GM03348 (cell line): ENCODE measurements around the gene S100A6.

Experiments
- DNase-seq: peaks from one replicate; pipeline ENCODE4 v3.0.0; 2012; ENCODE audit warnings: low spot score

S100A6 gene

DNA sequence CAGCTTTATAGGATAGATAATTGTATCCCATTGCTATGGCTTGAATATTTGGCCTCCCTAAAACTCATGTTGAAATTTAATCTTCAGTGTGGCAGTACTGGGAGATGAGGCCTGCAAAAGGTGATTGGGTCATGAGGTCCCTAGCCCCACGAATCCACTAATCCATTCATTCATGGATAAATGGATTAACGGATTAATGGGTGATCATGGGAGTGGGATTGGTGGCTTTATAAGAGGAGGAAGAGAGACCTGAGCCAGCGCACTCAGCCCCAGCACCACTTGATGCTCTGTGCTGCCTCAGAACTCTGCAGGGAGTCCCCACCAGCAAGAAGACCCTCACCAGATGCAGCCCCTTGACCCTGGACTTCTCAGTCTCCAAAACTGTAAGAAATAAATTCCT, 32.0 kb downstream of the S100A6 start:
- DNase-seq: no peak

DNA sequence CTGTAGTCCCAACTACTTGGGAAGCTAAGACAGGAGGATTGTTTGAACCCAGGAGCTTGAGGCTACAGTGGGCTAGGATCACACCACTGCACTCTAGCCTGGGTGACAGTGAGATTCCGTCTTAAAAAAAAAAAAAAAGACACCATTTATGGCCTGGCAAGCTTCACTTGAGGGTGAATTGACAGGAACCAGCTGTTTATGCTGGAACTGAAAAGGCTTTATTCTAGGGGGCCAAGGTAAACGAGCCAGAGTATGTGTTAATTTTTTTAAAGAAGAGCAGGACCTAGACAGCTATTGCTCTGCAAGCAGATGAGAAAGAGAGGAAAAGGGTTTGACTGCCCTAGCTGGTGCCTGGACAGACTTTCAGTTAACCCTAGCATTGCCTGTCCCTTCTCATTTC, 37.0 kb downstream of the S100A6 start:
- DNase-seq: no peak

DNA sequence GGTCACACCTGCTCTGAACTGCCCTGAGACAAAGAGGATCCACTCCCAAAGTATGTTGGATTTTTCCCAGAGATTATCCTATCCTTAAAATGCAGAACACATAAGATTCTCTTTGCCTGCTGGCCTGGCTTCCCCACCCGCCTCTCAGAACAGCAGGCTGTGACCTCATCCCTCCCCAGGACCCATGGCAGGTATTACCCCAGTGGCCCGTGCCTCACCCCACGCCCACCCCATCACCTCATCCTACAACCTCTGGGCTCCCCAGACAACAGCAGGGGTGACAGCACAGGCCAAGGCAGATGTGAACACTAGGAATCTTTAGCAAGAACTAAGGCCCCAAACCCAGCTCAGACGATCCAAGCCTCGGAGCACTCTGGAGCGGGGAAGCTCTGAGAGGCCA, 40.3 kb downstream of the S100A6 start:
- DNase-seq: no peak

DNA sequence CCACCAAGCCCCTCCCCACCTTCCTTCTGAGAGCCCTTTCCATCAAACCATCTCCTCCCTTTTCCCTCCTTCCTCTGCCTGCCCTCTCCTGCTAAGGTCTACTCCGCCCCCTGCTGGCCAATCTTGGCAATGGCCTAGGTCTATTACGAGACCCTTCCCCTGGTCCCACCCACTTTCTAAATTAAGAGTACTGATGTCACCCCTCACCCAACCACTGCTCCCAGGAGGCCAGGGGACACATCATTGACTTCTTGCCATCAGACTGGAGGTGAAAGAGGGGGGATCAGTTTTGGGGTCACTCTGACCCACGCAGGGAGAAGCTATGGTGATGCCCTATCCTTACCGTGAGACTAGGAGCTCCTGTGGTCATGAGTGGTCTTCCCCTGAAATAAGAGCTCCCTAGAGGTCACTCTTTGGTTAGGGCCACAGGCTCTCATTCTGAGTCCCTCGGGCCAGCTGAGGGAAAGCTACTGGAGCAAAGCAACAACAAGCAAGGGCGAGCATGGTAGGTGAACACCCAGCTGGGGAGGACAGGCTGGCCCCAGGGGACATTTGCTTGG, 40.7 kb downstream of the S100A6 start:
- peak; percentile 79 for DNase-seq

DNA sequence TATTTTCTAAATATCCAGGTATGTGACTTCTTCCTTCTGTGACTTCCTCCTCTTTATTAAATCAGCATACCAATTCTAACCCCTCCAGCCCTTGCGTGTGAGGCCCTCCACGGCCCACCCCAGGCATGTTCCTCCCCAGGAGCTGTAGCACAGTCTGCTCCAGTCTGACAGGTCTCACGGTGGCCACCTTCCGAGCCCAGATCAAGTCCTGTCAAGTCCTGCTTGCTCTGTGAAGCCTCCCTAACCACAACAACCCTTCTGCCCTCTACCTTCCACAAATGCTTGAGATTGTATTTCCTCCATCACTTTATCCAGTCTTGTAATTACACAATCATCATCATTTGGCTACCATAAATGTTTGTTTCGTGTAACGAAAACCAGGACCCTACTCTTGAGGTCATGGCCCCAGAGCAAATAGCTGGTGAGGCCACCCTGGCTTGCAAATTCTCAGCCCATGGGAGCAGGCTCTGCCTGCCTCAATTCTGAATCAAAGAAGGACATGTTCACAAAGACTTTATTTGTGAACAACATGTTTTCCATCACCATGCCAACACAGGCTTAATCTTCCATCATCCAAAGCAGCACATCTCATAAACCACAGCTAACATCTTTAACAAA, 42.3 kb downstream of the S100A6 start:
- DNase-seq: no peak

DNA sequence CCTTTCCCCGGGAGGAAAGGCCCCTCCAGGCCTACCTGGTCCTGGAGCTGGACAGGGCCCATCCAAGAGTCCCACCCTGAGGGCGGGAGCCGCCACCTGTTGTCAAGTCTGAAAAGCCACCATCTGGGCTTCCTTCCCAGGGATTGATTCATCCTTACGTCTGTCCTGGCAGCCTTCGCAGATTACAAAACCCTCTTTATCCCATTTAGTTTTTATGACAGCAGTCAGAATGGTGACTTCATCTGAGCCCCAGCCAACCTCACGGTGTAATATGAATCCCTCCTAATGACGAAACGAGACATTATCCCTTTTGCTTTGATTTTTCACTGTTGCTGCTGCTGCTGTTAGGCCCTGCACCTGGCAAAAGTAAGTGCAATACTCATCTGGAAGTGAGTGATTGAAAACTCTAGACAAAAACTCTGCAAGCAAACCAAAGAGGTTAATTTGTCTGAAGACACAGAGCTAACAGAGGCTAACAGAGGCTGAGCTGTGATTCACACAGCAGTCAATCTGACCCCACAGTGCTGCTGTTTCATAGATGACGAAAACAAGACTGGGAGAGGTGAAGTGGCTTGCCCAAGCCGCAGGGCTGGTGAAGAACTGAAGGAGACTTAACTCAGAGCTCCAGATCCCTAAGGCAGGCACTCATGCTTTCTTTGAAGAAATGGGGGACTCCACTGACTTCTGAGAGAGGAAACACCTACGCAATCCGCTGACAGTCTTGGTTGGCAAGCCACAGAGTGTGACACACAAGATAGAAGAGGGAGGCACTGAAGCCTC, 45.3 kb downstream of the S100A6 start:
- DNase-seq: peak; percentile 87

DNA sequence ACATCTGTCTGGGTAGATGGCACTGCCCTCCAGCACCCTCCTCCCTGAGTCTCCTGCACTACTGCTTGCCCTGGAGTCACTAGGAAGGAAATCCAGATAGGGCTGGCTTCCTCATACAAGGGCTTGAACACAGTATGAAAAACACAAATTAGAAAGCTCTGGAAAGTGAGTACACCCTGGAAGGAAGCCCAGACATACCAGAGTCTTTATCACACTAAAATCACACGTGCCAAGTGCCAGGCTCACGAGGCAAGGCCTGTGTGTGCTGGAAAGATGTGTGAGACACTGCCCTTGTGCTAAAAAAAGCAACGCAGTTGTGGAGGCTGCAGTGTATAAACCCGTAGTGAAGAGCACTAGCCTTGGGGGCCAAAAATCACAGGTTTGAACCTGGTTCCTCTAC, 47.1 kb downstream of the S100A6 start:
- DNase-seq: peak; percentile 51

DNA sequence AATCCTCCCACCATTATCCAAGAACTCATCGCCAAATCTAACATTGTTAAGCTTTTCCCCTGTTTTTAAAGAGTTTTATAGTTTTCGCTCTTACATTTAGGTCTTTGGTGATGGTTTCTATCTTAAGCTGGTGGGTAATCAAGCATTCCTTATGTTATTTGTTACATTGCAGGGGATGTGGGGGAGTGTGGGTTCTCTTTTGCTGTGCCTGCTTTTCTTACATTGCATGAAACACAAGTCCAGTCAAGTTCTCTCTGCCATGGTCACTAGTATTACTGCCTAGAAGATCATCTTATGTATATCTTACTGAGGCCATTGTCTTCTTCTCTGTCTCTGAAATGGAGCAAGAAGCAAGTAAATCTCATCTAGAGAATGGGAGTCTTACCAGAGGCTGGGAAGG, 48.1 kb downstream of the S100A6 start:
- DNase-seq: no peak

DNA sequence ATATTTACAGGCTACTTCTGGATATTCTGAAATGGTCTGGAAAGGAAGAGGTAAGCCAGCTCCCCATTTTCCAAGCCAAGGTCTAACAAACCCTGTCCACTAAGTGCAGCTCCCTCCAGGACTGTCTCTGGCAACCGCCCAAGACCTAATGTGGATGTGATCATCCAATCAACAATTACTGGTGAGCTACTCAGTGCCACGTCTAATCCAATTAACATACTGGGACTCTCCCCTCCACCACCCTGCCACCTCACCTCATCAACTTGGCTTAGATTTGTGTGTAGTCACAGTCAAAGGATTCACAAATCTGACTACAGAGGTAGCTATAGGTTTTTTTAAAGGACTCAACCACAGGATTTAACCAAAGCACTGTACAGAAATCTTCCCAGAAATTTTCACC, 49.9 kb downstream of the S100A6 start:
- no peak for DNase-seq
